Transverse colon (tissue), 4 donors: ENCODE results near the gene TRMO.

Experiments
- POLR2A ChIP-seq: fragments of 450-650 bp; IDR thresholded peaks from one replicate; pipeline ENCODE4 v1.6.1; 2016; ENCODE audit warnings: antibody characterized with exemption, mild to moderate bottlenecking, moderate library complexity
- POLR2AphosphoS5 ChIP-seq, 3 donors: sonication (generic); formaldehyde crosslinking; IDR thresholded peaks; one replicate each; pipeline ENCODE4 v1.6.1; 2016; ENCODE audit warnings: antibody characterized with exemption in 3 of 3
- TF ChIP-seq, protein P1 (sequence below), 5 experiments: fragments of 200-600 bp in 3 of 5; fragments of 450-650 bp in 2 of 5; sonication (generic) in 3 of 5; IDR thresholded peaks; 1 replicate in 2 of 5; 2 replicates in 3 of 5; pipeline ENCODE4 v1.5.1; 2016 to 2017; ENCODE audit warnings: antibody characterized with exemption in 5 of 5, inconsistent platforms in 3 of 5, mild to moderate bottlenecking in 2 of 5, moderate library complexity in 1 of 5

DNA sequence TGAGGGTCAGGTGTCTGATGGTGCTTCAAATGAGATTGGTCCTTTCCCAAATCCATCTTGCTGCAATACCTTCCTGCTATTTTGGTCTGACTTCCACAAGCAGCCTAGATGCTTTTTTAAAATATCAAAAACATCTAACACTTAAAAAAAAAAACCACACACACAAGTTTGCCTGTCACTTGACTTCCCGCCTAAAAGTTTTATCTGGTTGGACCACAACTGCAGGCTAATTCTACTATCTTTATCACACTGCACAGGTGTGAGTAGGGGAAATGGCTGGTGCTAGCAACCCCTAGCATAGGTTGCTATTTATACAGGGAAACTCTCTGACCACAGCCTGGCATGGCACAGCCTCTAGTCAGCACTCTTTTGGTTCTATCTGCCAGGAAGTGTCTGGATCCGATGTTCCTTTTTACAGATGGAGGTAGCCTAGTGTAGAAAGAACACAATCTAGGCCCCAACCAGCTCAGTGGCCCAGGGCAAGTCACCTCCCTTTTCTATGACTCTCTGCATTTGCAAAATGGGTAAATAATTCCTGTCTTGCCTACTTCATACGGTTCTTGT is 15.9 kb upstream of the TRMO start, which contains the start of gene HEMGN:
- TF ChIP-seq POLR2A: no peak
- TF ChIP-seq, protein P1, sequence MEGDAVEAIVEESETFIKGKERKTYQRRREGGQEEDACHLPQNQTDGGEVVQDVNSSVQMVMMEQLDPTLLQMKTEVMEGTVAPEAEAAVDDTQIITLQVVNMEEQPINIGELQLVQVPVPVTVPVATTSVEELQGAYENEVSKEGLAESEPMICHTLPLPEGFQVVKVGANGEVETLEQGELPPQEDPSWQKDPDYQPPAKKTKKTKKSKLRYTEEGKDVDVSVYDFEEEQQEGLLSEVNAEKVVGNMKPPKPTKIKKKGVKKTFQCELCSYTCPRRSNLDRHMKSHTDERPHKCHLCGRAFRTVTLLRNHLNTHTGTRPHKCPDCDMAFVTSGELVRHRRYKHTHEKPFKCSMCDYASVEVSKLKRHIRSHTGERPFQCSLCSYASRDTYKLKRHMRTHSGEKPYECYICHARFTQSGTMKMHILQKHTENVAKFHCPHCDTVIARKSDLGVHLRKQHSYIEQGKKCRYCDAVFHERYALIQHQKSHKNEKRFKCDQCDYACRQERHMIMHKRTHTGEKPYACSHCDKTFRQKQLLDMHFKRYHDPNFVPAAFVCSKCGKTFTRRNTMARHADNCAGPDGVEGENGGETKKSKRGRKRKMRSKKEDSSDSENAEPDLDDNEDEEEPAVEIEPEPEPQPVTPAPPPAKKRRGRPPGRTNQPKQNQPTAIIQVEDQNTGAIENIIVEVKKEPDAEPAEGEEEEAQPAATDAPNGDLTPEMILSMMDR (IDR thresholded peaks at IDR 0.05): no peak
- TF ChIP-seq POLR2AphosphoS5 (IDR thresholded peaks at IDR 0.05): no peak
